ENCODE data around the gene STAB2.

GRCh38 chr12:103558879-103559278, 28.2 kb upstream of the STAB2 start:
- no peak for TF ChIP-seq CTCF (IDR thresholded peaks at IDR 0.05; ENCODE audit: poor library complexity, severe bottlenecking)
- no peak for TF ChIP-seq EP300 (conservative IDR thresholded peaks at IDR 0.05; ENCODE audit: poor library complexity, severe bottlenecking)
- TF ChIP-seq EZH2 (IDR thresholded peaks at IDR 0.05; ENCODE audit: borderline replicate concordance, insufficient read depth, low read length, poor library complexity, severe bottlenecking): no peak
- no peak for TF ChIP-seq SMC3 (conservative IDR thresholded peaks at IDR 0.05; ENCODE audit: poor library complexity)
- no peak for TF ChIP-seq POLR2AphosphoS5 (IDR thresholded peaks at IDR 0.05)
- no peak for TF ChIP-seq MXI1 (conservative IDR thresholded peaks at IDR 0.05; ENCODE audit: poor library complexity, severe bottlenecking)
- no peak for TF ChIP-seq RAD21 (conservative IDR thresholded peaks at IDR 0.05)
- TF ChIP-seq REST (IDR thresholded peaks at IDR 0.05; ENCODE audit: borderline replicate concordance): no peak

Measured in neural cell (in vitro differentiated cells).